Measurements from ENCODE around the gene MRPL55.
A peak's percentile ranks its signal among the peaks of the same experiment; 100 is the strongest.

Gene MRPL55

GRCh38 chr1:228147768-228148167 lies 38.7 kb upstream of the MRPL55 start:
- DNase-seq (ENCODE audit: low spot score), result no peak

- no peak for DNase-seq (ENCODE audit: low spot score)
Observed at GRCh38 chr1:228147151-228147693, 38.1 kb upstream of the MRPL55 start.

GRCh38 chr1:228146417-228147150 lies 37.5 kb upstream of the MRPL55 start:
- no peak for DNase-seq (ENCODE audit: low spot score)

- no peak for DNase-seq (ENCODE audit: low spot score)
Observed at GRCh38 chr1:228145463-228146416, 36.6 kb upstream of the MRPL55 start.

GRCh38 chr1:228144993-228145343 lies 35.9 kb upstream of the MRPL55 start:
- DNase-seq (ENCODE audit: low spot score), result no peak

- DNase-seq (ENCODE audit: low spot score), result no peak
Observed at GRCh38 chr1:228144193-228144992, 35.3 kb upstream of the MRPL55 start.

GRCh38 chr1:228143480-228144192 lies 34.5 kb upstream of the MRPL55 start:
- no peak for DNase-seq (ENCODE audit: low spot score)

GRCh38 chr1:228142701-228143136 lies 33.6 kb upstream of the MRPL55 start:
- no peak for DNase-seq (ENCODE audit: low spot score)

- DNase-seq (ENCODE audit: low spot score), result no peak
Observed at GRCh38 chr1:228142155-228142691, 33.1 kb upstream of the MRPL55 start.

GRCh38 chr1:228141226-228142044 lies 32.3 kb upstream of the MRPL55 start:
- peak; percentile 63 for DNase-seq (ENCODE audit: low spot score)

GRCh38 chr1:228140724-228141225 lies 31.7 kb upstream of the MRPL55 start:
- no peak for DNase-seq (ENCODE audit: low spot score)

- peak; percentile 96 for DNase-seq (ENCODE audit: low spot score)
Observed at GRCh38 chr1:228139931-228140723, 31.0 kb upstream of the MRPL55 start, which contains the start of gene GUK1. Gene GUK1 (plus strand): TSS chr1:228140279. CDS start chr1:228140303, 24 bp downstream.

- DNase-seq (ENCODE audit: low spot score), result no peak
Observed at GRCh38 chr1:228139406-228139930, 30.4 kb upstream of the MRPL55 start.

GRCh38 chr1:228136901-228137300 lies 27.8 kb upstream of the MRPL55 start:
- DNase-seq (ENCODE audit: low spot score), result no peak

GRCh38 chr1:228134591-228134990 lies 25.5 kb upstream of the MRPL55 start:
- no peak for DNase-seq (ENCODE audit: low spot score)

GRCh38 chr1:228131766-228132165 lies 22.7 kb upstream of the MRPL55 start:
- DNase-seq (ENCODE audit: low spot score), result no peak

- DNase-seq (ENCODE audit: low spot score), result no peak
Observed at GRCh38 chr1:228125185-228125584, 16.1 kb upstream of the MRPL55 start.

GRCh38 chr1:228123505-228123904 lies 14.4 kb upstream of the MRPL55 start:
- no peak for DNase-seq (ENCODE audit: low spot score)
